H1 (cell line): ENCODE data around the gene TGM5. TPM values are rescaled to one million over a fixed set of nuclear protein-coding genes. Genes with fewer than 3 reads are reported as not detected.

Experiments used
- CTCF ChIA-PET: fragments of 300-600 bp; sonication (Branson Sonifier 250); formaldehyde crosslinking; loops from one replicate; lab custom pipeline; 2021; ENCODE audit not compliant: partially characterized antibody; lab: Charles Lee
- POLR2A ChIA-PET: fragments of 300-600 bp; sonication (Branson Sonifier 250); formaldehyde crosslinking; loops from one replicate; lab custom pipeline; 2021; ENCODE audit warnings: inconsistent platforms; ENCODE audit not compliant: partially characterized antibody; lab: Charles Lee
- DNase-seq, 2 experiments: peaks; one replicate each; pipeline versions ENCODE4 v3.0.0 to v3.0.0-alpha.2; 2010 to 2022; ENCODE audit warnings: low spot score in 2 of 2, low read depth in 1 of 2, mixed read lengths in 1 of 2
- FAIRE-seq: peaks from 2 replicates; lab custom pipeline; 2011; peaks lifted over from hg19 to GRCh38; lab: Jason Lieb, UNC
- H2AFZ ChIP-seq: 2 replicates; pipeline ENCODE4 v1.8.1; 2012; ENCODE audit warnings: low read length, inconsistent platforms
- H2AK5ac ChIP-seq: 2 replicates; pipeline ENCODE4 v1.6.1; 2013; ENCODE audit warnings: low read depth, low read length
- H2BK120ac ChIP-seq: replicated peaks from 2 replicates; pipeline ENCODE3; 2013; ENCODE audit warnings: low read depth, low read length, inconsistent platforms
- H2BK12ac ChIP-seq: 2 replicates; pipeline ENCODE4 v1.6.1; 2013; ENCODE audit warnings: low read depth, low read length
- H2BK15ac ChIP-seq: 2 replicates; pipeline ENCODE4 v1.6.1; 2013; ENCODE audit warnings: low read length
- H2BK20ac ChIP-seq: 2 replicates; pipeline ENCODE4 v1.6.1; 2013; ENCODE audit warnings: low read length
- H2BK5ac ChIP-seq: 2 replicates; pipeline ENCODE4 v1.6.1; 2013; ENCODE audit warnings: low read depth, low read length
- H3K14ac ChIP-seq: 2 replicates; pipeline ENCODE4 v1.6.1; 2013; ENCODE audit warnings: inconsistent platforms; ENCODE audit not compliant: insufficient read length
- H3K18ac ChIP-seq: 2 replicates; pipeline ENCODE4 v1.6.1; 2013; ENCODE audit warnings: low read length; ENCODE audit errors: extremely low read depth
- H3K23ac ChIP-seq: 2 replicates; pipeline ENCODE4 v1.6.1; 2013; ENCODE audit warnings: inconsistent platforms; ENCODE audit not compliant: insufficient read length
- H3K23me2 ChIP-seq: 2 replicates; pipeline ENCODE4 v1.6.1; 2013; ENCODE audit warnings: low read depth, low read length
- H3K27ac ChIP-seq: 2 replicates; pipeline ENCODE4 v1.6.1; 2011; ENCODE audit warnings: low read depth, low read length, inconsistent platforms
- H3K27me3 ChIP-seq, 4 experiments: replicated peaks in 1 of 4; 1 replicate in 1 of 4; 2 replicates in 3 of 4; pipeline versions ENCODE4 v1.6.1 to v1.8.1; 2011 to 2013; ENCODE audit warnings: low read length in 3 of 4, mild to moderate bottlenecking in 3 of 4, inconsistent platforms in 2 of 4, mixed read lengths in 2 of 4, moderate library complexity in 1 of 4; ENCODE audit not compliant: control insufficient read depth in 3 of 4, insufficient read depth in 3 of 4; ENCODE audit errors: extremely low read depth in 1 of 4
- H3K36me3 ChIP-seq, 4 experiments: 2 replicates each; pipeline versions ENCODE4 v1.6.1 to v1.8.1; 2011 to 2013; ENCODE audit warnings: mild to moderate bottlenecking in 4 of 4, low read length in 3 of 4, moderate library complexity in 2 of 4, control low read depth in 1 of 4, inconsistent platforms in 1 of 4; ENCODE audit not compliant: insufficient read depth in 4 of 4, control insufficient read depth in 2 of 4
- H3K4ac ChIP-seq: replicated peaks from 2 replicates; pipeline ENCODE3; 2013; ENCODE audit warnings: low read length, low read depth, mixed read lengths, inconsistent platforms; ENCODE audit not compliant: insufficient read length
- H3K4me1 ChIP-seq, 4 experiments: replicated peaks in 1 of 4; 1 replicate in 1 of 4; 2 replicates in 3 of 4; pipeline versions ENCODE4 v1.6.1 to v1.8.1; 2011 to 2013; ENCODE audit warnings: low read length in 3 of 4, inconsistent platforms in 2 of 4, mixed read lengths in 1 of 4; ENCODE audit not compliant: insufficient read depth in 4 of 4, control insufficient read depth in 3 of 4
- H3K4me2 ChIP-seq, 2 experiments: 2 replicates each; pipeline versions ENCODE4 v1.6.1 to v1.8.1; 2011 to 2013; ENCODE audit warnings: low read depth in 2 of 2, low read length in 2 of 2, control low read depth in 1 of 2, inconsistent platforms in 1 of 2, mild to moderate bottlenecking in 1 of 2; ENCODE audit not compliant: insufficient read depth in 1 of 2
- H3K4me3 ChIP-seq, 4 experiments: fragments of 200-600, 300-600 bp in 1 of 4; sonication (generic), shearing (Covaris generic), sonication (Bioruptor Twin) in 1 of 4; 2 replicates each; pipeline versions ENCODE4 v1.5.1 to v1.8.1; 2011 to 2016; ENCODE audit warnings: low read length in 4 of 4, low read depth in 3 of 4, control low read depth in 2 of 4, inconsistent platforms in 2 of 4, mild to moderate bottlenecking in 2 of 4, mixed read lengths in 1 of 4, moderate library complexity in 1 of 4; ENCODE audit not compliant: insufficient read depth in 2 of 4; ENCODE audit errors: extremely low read depth in 1 of 4
- H3K56ac ChIP-seq: replicated peaks from 2 replicates; pipeline ENCODE3; 2013; ENCODE audit warnings: low read depth, mild to moderate bottlenecking, mixed read lengths, low read length, inconsistent platforms; ENCODE audit not compliant: insufficient read length
- H3K79me1 ChIP-seq: 2 replicates; pipeline ENCODE4 v1.6.1; 2013; ENCODE audit warnings: low read depth, low read length, control low read depth
- H3K79me2 ChIP-seq, 2 experiments: 2 replicates each; pipeline versions ENCODE4 v1.6.1 to v1.8.1; 2012 to 2013; ENCODE audit warnings: low read length in 2 of 2, mild to moderate bottlenecking in 2 of 2, inconsistent platforms in 1 of 2; ENCODE audit not compliant: insufficient read depth in 2 of 2, control insufficient read depth in 1 of 2
- H3K9ac ChIP-seq, 4 experiments: replicated peaks in 1 of 4; 1 replicate in 1 of 4; 2 replicates in 3 of 4; pipeline versions ENCODE4 v1.6.1 to v1.8.1; 2011 to 2013; ENCODE audit warnings: low read depth in 3 of 4, low read length in 3 of 4, control low read depth in 2 of 4, mild to moderate bottlenecking in 2 of 4, moderate library complexity in 2 of 4, inconsistent platforms in 1 of 4; ENCODE audit errors: extremely low read depth in 1 of 4
- H3K9me3 ChIP-seq, 2 experiments: 2 replicates each; pipeline versions ENCODE4 v1.6.1 to v1.8.1; 2012 to 2013; ENCODE audit warnings: mild to moderate bottlenecking in 2 of 2, moderate library complexity in 2 of 2, control low read depth in 1 of 2, inconsistent platforms in 1 of 2, low read depth in 1 of 2, low read length in 1 of 2, mixed read lengths in 1 of 2; ENCODE audit not compliant: insufficient read depth in 2 of 2
- H4K20me1 ChIP-seq, 2 experiments: replicated peaks in 1 of 2; 2 replicates each; pipeline versions ENCODE3 to v1.8.1; 2011 to 2013; ENCODE audit warnings: inconsistent platforms in 2 of 2, low read length in 2 of 2, mild to moderate bottlenecking in 1 of 2; ENCODE audit not compliant: insufficient read depth in 2 of 2, control insufficient read depth in 1 of 2
- H4K5ac ChIP-seq: 2 replicates; pipeline ENCODE4 v1.6.1; 2013; ENCODE audit warnings: low read length, low read depth, mixed read lengths, inconsistent platforms; ENCODE audit not compliant: insufficient read length
- H4K8ac ChIP-seq: 2 replicates; pipeline ENCODE4 v1.8.0; 2013; ENCODE audit warnings: mild to moderate bottlenecking, moderate library complexity, low read length, inconsistent platforms; ENCODE audit not compliant: insufficient read depth; ENCODE audit errors: extremely low read depth
- H4K91ac ChIP-seq: replicated peaks from 2 replicates; pipeline ENCODE3; 2013; ENCODE audit warnings: low read length, mixed read lengths, inconsistent platforms; ENCODE audit not compliant: insufficient read length
- CTBP2 ChIP-seq: IDR thresholded peaks from 2 replicates; pipeline ENCODE4 v1.7.0; 2011; ENCODE audit warnings: borderline replicate concordance, mild to moderate bottlenecking, moderate library complexity, mixed read lengths, low read length; ENCODE audit not compliant: insufficient read depth, insufficient read length
- GTF2F1 ChIP-seq: IDR thresholded peaks from 2 replicates; pipeline ENCODE4 v1.6.1; 2012; ENCODE audit warnings: low read depth, low read length, improper control_type of control experiment, borderline replicate concordance
- SIRT6 ChIP-seq: IDR thresholded peaks from one replicate; pipeline ENCODE4 v1.7.1; 2012; ENCODE audit warnings: low read length, inconsistent platforms
- SP4 ChIP-seq: IDR thresholded peaks from 2 replicates; pipeline ENCODE4 v1.6.1; 2012; ENCODE audit warnings: low read length, inconsistent platforms
- SUZ12 ChIP-seq: fragments of 200-600 bp; sonication (generic); IDR thresholded peaks from 2 replicates; pipeline ENCODE4 v1.6.1; 2012; ENCODE audit warnings: mild to moderate bottlenecking, inconsistent platforms, low read length, moderate library complexity, mixed read lengths
- polyA plus RNA-seq, 7 experiments: library from polyadenylated mRNA; depleted of rRNA in 3 of 7; stranded (reverse) in 5 of 7; unstranded in 2 of 7; fragments of >200 nt in 5 of 7; fragments of 200-250 nt in 2 of 7; gene quantifications; 1 replicate in 5 of 7; 2 replicates in 1 of 7; 4 replicates in 1 of 7; pipeline versions ENCODE4 v1.2.1 to v1.2.3, GENCODE V29; 2011 to 2013; ENCODE audit warnings: missing spikeins in 2 of 7, mixed read lengths in 2 of 7
- total RNA-seq: library from RNA; stranded (reverse); fragmentation: NEBNext Ultra II Directional; extraction: Animal tissue kit (Norgen Biotek cat#: 25700); gene quantifications from 2 replicates; pipeline ENCODE4 v1.2.1, GENCODE V29; 2021

TGM5 gene
- total and polyA plus RNA-seq, 2 of the 8 experiments (the other 6 are each of a cell fraction or from before 2014, with no cell fraction given) = not detected

- Histone ChIP-seq H2AFZ (no peak overlapping the region), H4K20me1 (no peaks in the 10 kb centered on the region), H3K9ac (no peak overlapping the region), H2BK5ac (no peak overlapping the region), H2BK12ac (no peak overlapping the region), H3K27ac (no peak overlapping the region), H3K23ac (no peak overlapping the region), H3K4me1 (peaks cover 0 to 4% (median 0%) of the 10 kb centered on the region in 4 experiments; a peak in 1 of 7 replicates), H4K8ac (no peak overlapping the region), H4K91ac (no peak overlapping the region), H3K14ac (no peak overlapping the region), H3K9me3 (no peaks in the 10 kb centered on the region), H2BK20ac (no peak overlapping the region), H2AK5ac (no peak overlapping the region), H2BK120ac (no peak overlapping the region), H3K23me2 (no peaks in the 10 kb centered on the region), H3K18ac (no peak overlapping the region), H3K79me1 (no peaks in the 10 kb centered on the region), H3K79me2 (no peaks in the 10 kb centered on the region), H3K56ac (no peak overlapping the region)
- CTCF ChIA-PET = interaction anchor here (1.3 kb wide), 1 partner anchor 75 kb away, joined by 4 read pairs; no protein-coding TSS in a partner anchor
- FAIRE-seq = no peak
- no peak for DNase-seq
- no peak for TF ChIP-seq CTBP2
- TF ChIP-seq SUZ12 = no peak
- no peak for TF ChIP-seq SIRT6
- no peak for TF ChIP-seq SP4
- TF ChIP-seq GTF2F1 = no peak
- TF ChIP-seq, all 59 proteins: peak for 0
- Histone ChIP-seq H3K4ac (no peak overlapping the region), H3K36me3 (no peaks in the 10 kb centered on the region), H2BK15ac (no peak overlapping the region), H3K4me2 (no peak overlapping the region), H3K4me3 (no peak overlapping the region), H4K5ac (no peak overlapping the region), H3K27me3 (no peaks in the 10 kb centered on the region; a peak in 2 of 7 replicates)
- POLR2A ChIA-PET = no interaction called here
These were observed 33.2 kb upstream of the TGM5 start for GRCh38 chr15:43299884-43300283.
